A673 (cell line): ENCODE measurements around the gene EFTUD2. TPM values are rescaled to one million over a fixed set of nuclear protein-coding genes. Genes with fewer than 3 reads are reported as not detected.

Experiments used
- BruUV-seq: library from RNA; stranded (reverse); fragments of 400-500 nt; replicated peaks from 2 replicates; lab custom pipeline; 2021; lab: Mats Ljungman, UMichigan
- CTCF ChIA-PET: fragments of 300-600 bp; sonication (Branson Sonifier 250); formaldehyde crosslinking; loops from one replicate; lab custom pipeline; 2022; ENCODE audit warnings: antibody characterized with exemption; lab: Charles Lee
- POLR2A ChIA-PET: fragments of 300-600 bp; sonication (Branson Sonifier 250); formaldehyde crosslinking; loops from one replicate; lab custom pipeline; 2022; ENCODE audit warnings: antibody characterized with exemption; ENCODE audit not compliant: low non-redundant PET; lab: Charles Lee
- DNase-seq: peaks from one replicate; pipeline ENCODE4 v3.0.0-alpha.2; 2015; ENCODE audit warnings: low spot score
- H3K27ac ChIP-seq: fragments of 200-600 bp; sonication (generic); 2 replicates; pipeline ENCODE4 v1.5.1; 2016; ENCODE audit warnings: mixed run types, low read depth, mild to moderate bottlenecking, mixed read lengths, antibody characterized with exemption, low read length; ENCODE audit not compliant: poor library complexity, severe bottlenecking
- H3K27me3 ChIP-seq: fragments of 200-600 bp; sonication (generic); replicated peaks from 2 replicates; pipeline ENCODE4 v1.6.1; 2017; ENCODE audit warnings: mixed run types, low read depth, mild to moderate bottlenecking, mixed read lengths, antibody characterized with exemption, low read length; ENCODE audit not compliant: insufficient read depth, poor library complexity
- H3K36me3 ChIP-seq: fragments of 200-600 bp; sonication (generic); 2 replicates; pipeline ENCODE4 v1.6.1; 2016; ENCODE audit warnings: mixed run types, mild to moderate bottlenecking, mixed read lengths, antibody characterized with exemption, low read length; ENCODE audit not compliant: insufficient read depth, poor library complexity, severe bottlenecking
- H3K4me1 ChIP-seq: fragments of 200-600 bp; sonication (generic); 2 replicates; pipeline ENCODE4 v1.6.1; 2017; ENCODE audit warnings: mixed run types, mild to moderate bottlenecking, mixed read lengths, antibody characterized with exemption, low read length; ENCODE audit not compliant: insufficient read depth, poor library complexity, severe bottlenecking
- H3K4me3 ChIP-seq: fragments of 200-600 bp; sonication (generic); 2 replicates; pipeline ENCODE4 v1.5.1; 2016; ENCODE audit warnings: low read depth, mixed run types, mild to moderate bottlenecking, mixed read lengths, low read length; ENCODE audit not compliant: poor library complexity, severe bottlenecking
- H3K9me3 ChIP-seq: fragments of 200-600 bp; sonication (generic); 2 replicates; pipeline ENCODE4 v1.6.1; 2016; ENCODE audit warnings: mixed run types, low read depth, mild to moderate bottlenecking, mixed read lengths, antibody characterized with exemption, low read length; ENCODE audit not compliant: poor library complexity, severe bottlenecking
- EZH2 ChIP-seq: fragments of 200-600 bp; sonication (generic); IDR thresholded peaks from 2 replicates; pipeline ENCODE4 v1.6.1; 2017; ENCODE audit warnings: borderline replicate concordance, low read depth, mild to moderate bottlenecking, mixed read lengths, antibody characterized with exemption, low read length; ENCODE audit not compliant: poor library complexity, severe bottlenecking
- intact Hi-C: fragments of 100-400 bp; cut with micrococcal nuclease; formaldehyde crosslinking; loops from one replicate; pipeline ENCODE4 v1.10.0; 2022; ENCODE audit not compliant: unreplicated experiment
- total RNA-seq: library from RNA; stranded (reverse); gene quantifications from 2 replicates; pipeline ENCODE4 v1.2.3, GENCODE V29; 2021
- TF ChIP-seq, protein P1 (sequence below): fragments of 300-800, 200-600 bp; sonication (generic); conservative IDR thresholded peaks from 2 replicates; pipeline ENCODE4 v1.5.1; 2017; ENCODE audit warnings: low read depth, mild to moderate bottlenecking, antibody characterized with exemption, low read length, moderate library complexity, mixed read lengths

EFTUD2 gene
- total RNA-seq, 1 experiment from 2014 or later, result 144 TPM

DNA sequence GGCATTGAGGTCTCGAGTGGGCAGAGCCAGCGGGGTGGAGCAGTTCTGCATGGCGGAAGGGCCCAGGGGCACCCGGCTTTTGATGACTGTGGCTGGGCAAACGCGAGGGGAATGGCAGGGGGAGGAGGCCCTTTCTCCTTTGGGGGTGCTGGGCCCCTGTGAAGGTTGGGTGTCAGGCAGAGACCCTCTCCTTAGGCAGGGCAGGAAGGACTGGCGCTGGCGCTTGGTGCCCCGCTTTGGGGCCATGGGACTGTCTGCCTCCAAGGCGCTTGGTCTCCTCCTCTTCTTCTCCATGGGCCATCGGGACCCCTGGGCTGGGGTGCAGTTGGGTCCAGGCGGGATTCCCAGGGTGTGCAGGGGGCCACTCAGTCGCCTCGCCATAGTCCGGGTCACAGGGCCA lies 28.9 kb upstream of the EFTUD2 start:
- intact Hi-C loops, result no loop called here
- no TSS peak for BruUV-seq
- POLR2A ChIA-PET, result no interaction called here
- CTCF ChIA-PET, result no interaction called here
- Histone ChIP-seq H3K36me3 (peaks cover 55% of the 10 kb centered on the region), H3K4me1 (no peaks in the 10 kb centered on the region), H3K27ac (no peak overlapping the region), H3K4me3 (no peak overlapping the region), H3K9me3 (no peaks in the 10 kb centered on the region), H3K27me3 (no peaks in the 10 kb centered on the region)
- DNase-seq, result no peak
- TF ChIP-seq, protein P1, sequence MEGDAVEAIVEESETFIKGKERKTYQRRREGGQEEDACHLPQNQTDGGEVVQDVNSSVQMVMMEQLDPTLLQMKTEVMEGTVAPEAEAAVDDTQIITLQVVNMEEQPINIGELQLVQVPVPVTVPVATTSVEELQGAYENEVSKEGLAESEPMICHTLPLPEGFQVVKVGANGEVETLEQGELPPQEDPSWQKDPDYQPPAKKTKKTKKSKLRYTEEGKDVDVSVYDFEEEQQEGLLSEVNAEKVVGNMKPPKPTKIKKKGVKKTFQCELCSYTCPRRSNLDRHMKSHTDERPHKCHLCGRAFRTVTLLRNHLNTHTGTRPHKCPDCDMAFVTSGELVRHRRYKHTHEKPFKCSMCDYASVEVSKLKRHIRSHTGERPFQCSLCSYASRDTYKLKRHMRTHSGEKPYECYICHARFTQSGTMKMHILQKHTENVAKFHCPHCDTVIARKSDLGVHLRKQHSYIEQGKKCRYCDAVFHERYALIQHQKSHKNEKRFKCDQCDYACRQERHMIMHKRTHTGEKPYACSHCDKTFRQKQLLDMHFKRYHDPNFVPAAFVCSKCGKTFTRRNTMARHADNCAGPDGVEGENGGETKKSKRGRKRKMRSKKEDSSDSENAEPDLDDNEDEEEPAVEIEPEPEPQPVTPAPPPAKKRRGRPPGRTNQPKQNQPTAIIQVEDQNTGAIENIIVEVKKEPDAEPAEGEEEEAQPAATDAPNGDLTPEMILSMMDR, result no peak
- no peak for TF ChIP-seq EZH2

DNA sequence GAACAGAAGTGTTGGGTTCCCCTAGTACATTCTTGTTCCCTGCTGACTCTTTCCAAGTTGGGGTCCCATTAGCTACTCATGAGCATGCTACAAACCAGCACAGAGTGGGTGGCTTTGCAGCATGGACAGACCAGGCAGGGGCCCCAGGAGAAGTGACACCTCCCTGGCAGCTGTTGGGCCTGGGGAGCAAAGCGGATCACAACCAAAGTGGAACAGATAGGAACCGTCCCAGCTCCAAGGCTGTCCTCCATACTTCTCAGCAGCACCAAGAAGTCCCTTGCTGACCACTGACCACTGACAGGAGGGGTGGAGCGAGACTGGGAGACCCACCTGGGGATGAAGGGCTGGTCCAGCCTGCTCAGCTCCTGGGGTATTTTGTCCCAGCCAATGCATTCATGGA lies 28.5 kb upstream of the EFTUD2 start:
- BruUV-seq, result no TSS peak
- Histone ChIP-seq H3K4me1 (no peaks in the 10 kb centered on the region), H3K27ac (no peak overlapping the region), H3K4me3 (no peak overlapping the region), H3K27me3 (no peaks in the 10 kb centered on the region), H3K36me3 (peaks cover 51% of the 10 kb centered on the region), H3K9me3 (no peaks in the 10 kb centered on the region)
- no peak for TF ChIP-seq EZH2
- TF ChIP-seq, protein P1, result no peak
- CTCF ChIA-PET, result no interaction called here
- POLR2A ChIA-PET, result no interaction called here
- DNase-seq, result no peak
- intact Hi-C loops, result no loop called here

GRCh38 chr17:44926821-44927525 lies 27.7 kb upstream of the EFTUD2 start:
- Histone ChIP-seq H3K9me3 (no peaks in the 10 kb centered on the region), H3K4me1 (no peaks in the 10 kb centered on the region), H3K4me3 (no peak overlapping the region), H3K27ac (no peak overlapping the region), H3K36me3 (peaks cover 45% of the 10 kb centered on the region), H3K27me3 (no peaks in the 10 kb centered on the region)
- no peak for DNase-seq
- TF ChIP-seq, protein P1, result no peak
- no peak for TF ChIP-seq EZH2
- CTCF ChIA-PET, result no interaction called here
- BruUV-seq, result no TSS peak
- intact Hi-C loops, result no loop called here
- POLR2A ChIA-PET, result no interaction called here
